ENCODE results near the gene ADGRB3.

Gene ADGRB3

DNA sequence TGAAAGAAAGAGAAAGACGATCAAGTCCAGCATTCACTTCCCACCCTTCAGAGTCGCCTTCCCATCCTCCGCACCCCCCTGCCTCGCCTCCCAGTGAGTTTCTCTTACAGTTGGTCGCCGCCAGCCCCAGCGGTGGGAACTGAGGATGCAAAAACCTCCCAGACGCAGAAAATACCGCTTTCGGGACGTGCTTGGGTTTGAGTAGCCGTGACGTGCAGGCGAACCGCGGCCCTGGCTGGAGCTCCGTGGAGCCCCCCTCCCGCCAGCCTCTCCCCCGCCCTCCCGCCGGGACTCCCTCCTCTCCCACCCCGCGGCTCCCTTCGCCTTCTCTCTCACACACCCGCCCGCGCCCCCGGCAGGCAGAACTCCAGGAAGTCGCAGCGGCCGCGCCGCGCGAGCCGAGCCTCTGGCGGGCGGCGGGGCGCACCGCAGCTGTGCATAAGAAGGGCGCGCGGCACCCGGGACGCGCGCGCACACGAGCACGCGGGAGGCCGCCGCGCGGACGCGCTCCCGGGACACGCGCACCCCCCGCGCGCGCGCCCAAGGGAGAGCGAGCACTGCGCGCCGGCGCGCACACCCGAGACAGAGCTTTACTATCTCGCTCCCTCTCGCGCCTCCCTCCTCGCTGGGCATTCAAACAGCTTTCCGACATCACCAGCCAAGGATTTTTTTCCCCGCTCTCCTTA, at the start of gene ADGRB3:
TSS of gene ADGRB3 (plus strand) at position 557 of the 686 bp plus-strand sequence. CDS start 3,394 bp downstream, outside the sequence.
- DNase-seq, result peak; percentile 24 to 38

DNA sequence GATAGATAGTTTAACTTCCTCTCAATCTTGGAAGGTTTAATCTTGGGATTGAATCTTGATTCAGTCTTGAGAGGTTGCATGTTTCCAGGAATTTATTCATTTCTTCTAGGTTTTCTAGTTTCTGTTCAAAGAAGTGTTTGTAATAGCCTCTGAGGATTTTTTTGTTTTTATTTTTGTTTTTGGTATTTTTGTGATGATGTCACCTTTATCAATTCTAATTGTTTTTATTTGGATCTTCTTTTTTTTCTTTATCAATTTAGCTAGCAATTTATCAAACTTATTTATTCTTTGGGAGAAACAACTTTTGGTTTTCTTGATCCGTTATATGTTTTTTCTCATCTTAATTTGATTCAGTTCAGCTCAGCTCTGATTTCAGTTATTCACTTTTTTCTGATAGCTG, 41.5 kb upstream of the ADGRB3 start:
- DNase-seq, result no peak

DNA sequence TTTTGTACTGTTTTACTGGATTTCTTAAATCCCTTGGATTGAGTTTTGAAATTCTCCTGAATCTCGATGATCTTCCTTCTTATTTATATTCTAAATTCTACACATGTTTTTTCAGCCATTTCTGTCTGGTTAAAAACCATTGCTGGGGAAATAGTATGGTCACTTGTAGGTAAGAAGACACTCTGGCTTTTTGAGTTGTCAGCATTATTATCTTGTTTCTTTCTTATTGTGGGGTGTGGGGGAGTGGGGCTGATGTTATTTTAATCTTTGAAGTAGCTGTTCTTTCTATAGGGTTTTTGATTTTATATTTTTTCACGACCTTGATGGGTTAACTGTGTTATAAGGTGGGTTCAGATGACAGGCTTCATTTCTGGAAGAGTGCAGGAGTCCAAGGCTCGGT, 37.4 kb upstream of the ADGRB3 start:
- DNase-seq, result no peak

DNA sequence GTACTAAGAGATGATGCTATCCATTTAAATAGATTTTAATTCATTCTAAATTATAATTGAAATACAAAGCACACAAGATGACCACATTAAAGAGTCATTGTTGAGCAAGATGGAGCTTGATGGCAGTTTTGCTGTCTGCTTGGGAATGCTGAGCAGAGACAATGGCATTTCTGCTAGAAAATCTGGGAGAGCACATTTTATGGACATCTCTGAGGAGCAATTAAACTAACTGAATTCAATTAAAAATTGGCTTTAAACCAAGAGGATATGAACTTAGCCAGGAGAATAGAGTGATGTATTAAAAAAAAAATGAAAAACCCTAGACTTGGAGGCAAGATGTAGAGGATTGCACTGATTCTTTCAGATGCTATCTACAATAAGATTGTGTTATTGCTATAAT, 19.1 kb upstream of the ADGRB3 start:
- DNase-seq, result no peak

GRCh38 chr6:68625998-68626397, 9.1 kb upstream of the ADGRB3 start:
- no peak for DNase-seq

DNA sequence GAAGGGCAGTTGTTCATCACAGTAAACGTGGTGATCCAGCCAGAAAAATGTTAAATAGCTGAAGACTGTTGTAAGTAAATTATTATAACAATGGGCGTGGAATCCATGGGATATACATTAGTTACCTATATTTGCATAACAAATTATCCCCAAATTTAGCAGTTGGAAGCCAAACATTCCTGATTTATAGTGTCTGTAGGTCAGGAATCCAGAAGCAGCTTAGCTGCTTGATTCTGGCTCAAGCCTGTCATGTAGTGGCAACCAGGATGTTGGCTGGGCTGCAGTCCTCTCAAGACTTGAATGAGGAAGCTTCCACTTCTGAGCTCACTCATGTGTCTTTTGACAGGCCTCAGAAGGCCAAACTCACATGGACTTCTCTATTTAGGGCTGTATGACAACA, 6.9 kb upstream of the ADGRB3 start:
- DNase-seq, result no peak

- DNase-seq, result no peak
Observed at GRCh38 chr6:68632734-68633133, 2.3 kb upstream of the ADGRB3 start.

GRCh38 chr6:68633281-68633971, 1.7 kb upstream of the ADGRB3 start:
- no peak for DNase-seq

DNA sequence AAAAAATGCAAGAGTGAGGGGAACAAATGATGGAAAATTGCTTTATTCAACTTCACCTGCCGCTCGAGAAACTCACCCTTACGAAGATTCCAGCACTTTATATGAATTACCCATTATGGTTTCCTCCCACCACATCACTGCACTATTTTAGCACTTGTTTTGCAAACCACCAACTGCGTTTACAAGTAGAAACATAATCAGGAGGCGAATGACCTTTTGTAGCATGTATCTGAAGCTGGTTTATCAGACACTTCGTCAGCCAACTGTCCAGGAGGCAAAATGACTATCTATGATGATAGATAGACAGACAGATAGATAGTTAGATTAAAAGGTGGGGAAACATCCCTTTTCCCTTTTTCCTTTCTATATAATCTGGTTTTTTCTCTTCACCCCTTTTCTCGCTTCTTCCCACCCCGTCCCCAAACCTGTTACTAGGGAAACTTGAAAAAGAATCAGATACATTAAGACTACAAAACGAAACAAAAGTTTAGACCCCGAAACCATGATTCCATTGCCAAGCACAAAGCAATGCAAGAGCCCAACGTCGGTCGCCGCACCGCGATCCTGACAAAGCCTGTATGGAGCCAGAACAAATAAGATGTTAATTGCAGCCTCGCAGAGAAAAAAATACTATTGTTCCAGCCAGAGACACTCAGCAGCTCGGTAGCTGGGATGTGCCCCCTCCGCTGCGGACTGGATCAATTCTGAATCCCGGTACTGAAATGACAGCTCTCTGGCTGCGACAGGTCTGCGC, 933 bp upstream of the ADGRB3 start:
- peak in 1 of 2 experiments; percentile 1 for DNase-seq

- DNase-seq, result no peak
Observed at GRCh38 chr6:68635412-68635705, 277 bp downstream of the ADGRB3 start.

GRCh38 chr6:68635706-68636513, 828 bp downstream of the ADGRB3 start:
- DNase-seq, result no peak

GRCh38 chr6:68636666-68637065, 1.6 kb downstream of the ADGRB3 start:
- DNase-seq, result no peak

GRCh38 chr6:68637071-68637470, 2.0 kb downstream of the ADGRB3 start:
- DNase-seq, result no peak

- DNase-seq, result no peak
Observed at GRCh38 chr6:68637782-68638181, 2.7 kb downstream of the ADGRB3 start.

GRCh38 chr6:68638230-68638900, 3.3 kb downstream of the ADGRB3 start:
- DNase-seq, result peak; percentile 35 to 38

DNA sequence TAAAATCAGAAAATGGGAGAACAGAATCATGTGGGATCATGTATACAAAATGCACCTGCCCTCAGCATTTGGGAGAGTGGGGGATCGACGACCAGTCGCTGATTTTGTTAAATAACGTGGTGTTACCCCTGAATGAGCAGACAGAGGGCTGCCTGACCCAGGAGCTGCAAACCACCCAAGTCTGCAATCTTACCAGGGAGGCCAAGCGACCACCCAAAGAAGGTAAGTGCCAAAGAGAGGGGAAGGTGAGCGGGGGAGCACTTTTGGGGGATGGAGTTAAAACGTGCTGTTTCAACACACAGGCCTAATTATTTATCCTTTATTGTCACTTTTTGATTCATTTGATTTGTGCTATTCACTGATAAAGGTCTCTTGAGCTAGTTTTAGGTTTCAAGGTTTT, 4.1 kb downstream of the ADGRB3 start:
- no peak for DNase-seq

DNA sequence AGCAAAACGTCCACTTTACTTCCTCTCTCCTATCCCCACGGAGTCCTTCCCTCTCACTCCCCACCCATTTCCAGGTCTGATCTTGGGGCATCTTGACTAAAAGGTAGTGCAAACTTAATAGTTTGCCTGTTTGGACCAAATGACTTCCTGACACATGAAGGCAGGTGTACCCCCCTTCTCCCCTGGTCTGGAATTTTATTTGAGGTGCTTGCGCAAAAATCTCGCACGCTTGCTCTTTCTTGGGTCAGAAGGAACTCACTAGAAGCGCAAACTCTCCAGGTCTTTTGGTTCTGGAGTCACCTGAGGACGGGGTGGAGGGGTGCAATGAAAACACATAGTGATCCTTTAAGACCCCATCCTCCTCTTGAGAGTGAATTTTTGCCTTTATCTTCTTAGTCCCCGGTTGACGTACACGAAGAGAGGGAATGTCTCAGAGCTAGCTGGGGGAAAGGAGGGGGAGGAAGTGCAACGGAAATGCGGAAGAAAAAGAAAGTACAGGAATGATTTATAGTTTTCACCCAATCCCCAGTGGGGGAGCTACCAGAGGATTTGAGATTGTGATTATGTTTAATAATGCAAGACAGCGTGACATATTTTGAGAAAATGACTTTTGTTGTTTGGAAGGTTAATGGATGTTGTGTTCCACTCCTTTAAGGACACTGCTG, 4.9 kb downstream of the ADGRB3 start:
- DNase-seq, result no peak

GRCh38 chr6:68640491-68640835, 5.4 kb downstream of the ADGRB3 start:
- DNase-seq, result no peak

DNA sequence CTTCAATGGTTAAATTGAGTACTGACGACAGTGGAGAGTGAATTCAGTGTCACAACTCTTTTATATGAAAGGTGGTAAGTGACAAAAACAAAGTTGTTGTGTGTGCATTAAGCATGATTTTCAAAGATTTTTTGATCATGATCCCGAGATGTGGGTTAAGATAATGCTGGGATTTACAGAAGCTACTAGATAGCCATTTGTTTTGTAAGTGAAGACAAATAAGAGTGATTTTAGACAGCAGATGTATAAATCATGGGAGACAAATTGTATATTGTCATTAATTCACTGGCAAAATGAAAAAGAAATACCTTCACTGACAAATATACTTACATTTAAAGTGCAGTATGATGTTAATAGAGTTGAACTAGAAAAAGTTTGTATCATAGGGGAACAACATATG, 6.1 kb downstream of the ADGRB3 start:
- no peak for DNase-seq

GRCh38 chr6:68642081-68642480, 7.0 kb downstream of the ADGRB3 start:
- DNase-seq, result no peak

DNA sequence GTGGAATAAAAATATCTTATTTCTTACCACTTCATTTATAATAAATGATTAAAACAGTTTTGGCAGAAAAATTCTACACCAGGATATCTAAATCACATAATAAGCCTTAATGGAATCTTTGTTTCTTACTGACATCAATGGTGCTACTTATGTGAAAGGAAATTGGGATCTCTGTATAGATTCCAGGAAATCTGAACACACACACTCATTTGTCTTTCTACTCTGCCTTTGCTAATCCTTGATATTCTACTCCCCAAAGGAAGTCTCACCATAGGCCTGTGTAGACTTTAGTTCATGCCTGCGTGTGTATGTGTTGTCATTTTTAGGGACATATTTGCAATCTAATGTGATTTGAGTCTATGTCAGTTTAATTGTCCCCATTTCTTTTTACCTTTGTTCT, 7.9 kb downstream of the ADGRB3 start:
- DNase-seq, result no peak

DNA sequence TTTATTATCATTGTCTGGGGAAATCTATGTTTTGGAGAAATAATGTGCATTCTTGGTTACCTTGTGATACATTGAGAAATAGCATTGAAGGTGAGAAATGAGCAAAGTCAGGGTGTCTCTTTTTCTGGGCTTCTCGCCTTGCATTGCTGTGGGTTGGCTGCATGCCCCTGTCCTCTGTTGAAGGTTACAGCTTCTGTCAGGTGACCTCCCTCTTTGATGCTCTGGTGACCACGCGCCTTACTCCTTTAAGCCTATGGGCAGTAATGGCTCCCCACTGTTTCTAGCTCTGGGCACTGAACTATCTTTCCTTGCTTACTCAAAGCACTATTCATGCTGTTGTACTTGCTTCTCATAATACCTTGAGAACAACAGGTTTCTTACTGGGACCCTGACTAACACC, 14.6 kb downstream of the ADGRB3 start:
- DNase-seq, result no peak

All from activated CD4-positive, alpha-beta T cell treated with anti-CD3 and anti-CD28 coated beads, Interleukin-2, amount 50 U/mL, for 48 hours (primary cell).